HG02870 (cell line): Measurements from ENCODE around the gene DNAH11.

Source experiments
- ATAC-seq: cut with Tn5 transposase; IDR thresholded peaks from one replicate; pipeline ENCODE4 v1.9.1; 2021; ENCODE audit warnings: mild to moderate bottlenecking, moderate library complexity; ENCODE audit not compliant: unreplicated experiment

The DNAH11 gene

GRCh38 chr7:21947946-21948345, 405.1 kb downstream of the DNAH11 start:
- no peak for ATAC-seq

- ATAC-seq, result no peak
These were observed 405.5 kb downstream of the DNAH11 start for GRCh38 chr7:21948364-21948763.

- no peak for ATAC-seq
These were observed 406.2 kb downstream of the DNAH11 start for GRCh38 chr7:21948887-21949540.
